Stomach (tissue), 4 donors: ENCODE measurements around the gene NEDD4L.

ENCODE experiments used
- EP300 ChIP-seq: sonication (generic); formaldehyde crosslinking; IDR thresholded peaks from one replicate; pipeline ENCODE4 v1.6.1; 2017; ENCODE audit warnings: antibody characterized with exemption
- POLR2A ChIP-seq, 4 donors: fragments of 450-650 bp; IDR thresholded peaks; one replicate each; pipeline ENCODE4 v1.6.1; 2016; ENCODE audit warnings: antibody characterized with exemption in 4 of 4, control low read depth in 2 of 4, mild to moderate bottlenecking in 1 of 4, moderate library complexity in 1 of 4
- TF ChIP-seq, protein P1 (sequence below), 7 experiments: fragments of 450-650 bp in 4 of 7; fragments of 200-600 bp in 3 of 7; sonication (generic) in 3 of 7; IDR thresholded peaks; one replicate each; pipeline ENCODE4 v1.5.1; 2016 to 2019; ENCODE audit warnings: antibody characterized with exemption in 7 of 7, control low read depth in 2 of 7, mild to moderate bottlenecking in 1 of 7

DNA sequence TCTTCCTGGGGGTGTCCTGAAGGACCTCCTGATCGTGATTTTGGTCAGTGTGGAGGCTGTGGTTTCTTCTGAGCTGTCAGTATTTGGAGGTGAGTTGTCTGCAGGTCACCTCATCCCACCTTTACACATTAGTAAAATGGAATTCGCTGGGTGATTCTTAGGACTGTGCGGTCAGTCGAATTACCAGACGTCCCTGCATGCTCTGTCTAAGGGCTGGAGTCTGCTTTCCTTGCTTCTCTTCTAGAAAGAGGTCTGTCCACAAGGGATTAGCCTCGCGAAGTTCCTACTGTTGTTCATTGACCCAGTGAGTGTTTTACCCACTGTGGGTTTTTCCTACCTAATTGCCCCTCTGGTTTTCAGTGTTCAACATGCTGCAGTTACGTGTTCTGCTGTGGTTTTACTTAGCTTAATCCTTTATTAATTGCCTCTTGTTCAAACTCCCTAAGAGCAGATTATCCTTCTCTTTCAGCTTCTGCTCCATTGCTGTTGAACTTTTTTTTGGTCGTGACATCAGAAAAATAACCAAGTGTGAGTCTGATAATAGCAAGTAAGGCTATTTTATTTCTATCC, 183.4 kb downstream of the NEDD4L start:
- TF ChIP-seq EP300 (no peak), POLR2A (IDR thresholded peaks at IDR 0.05) (no peak)
- TF ChIP-seq, protein P1, sequence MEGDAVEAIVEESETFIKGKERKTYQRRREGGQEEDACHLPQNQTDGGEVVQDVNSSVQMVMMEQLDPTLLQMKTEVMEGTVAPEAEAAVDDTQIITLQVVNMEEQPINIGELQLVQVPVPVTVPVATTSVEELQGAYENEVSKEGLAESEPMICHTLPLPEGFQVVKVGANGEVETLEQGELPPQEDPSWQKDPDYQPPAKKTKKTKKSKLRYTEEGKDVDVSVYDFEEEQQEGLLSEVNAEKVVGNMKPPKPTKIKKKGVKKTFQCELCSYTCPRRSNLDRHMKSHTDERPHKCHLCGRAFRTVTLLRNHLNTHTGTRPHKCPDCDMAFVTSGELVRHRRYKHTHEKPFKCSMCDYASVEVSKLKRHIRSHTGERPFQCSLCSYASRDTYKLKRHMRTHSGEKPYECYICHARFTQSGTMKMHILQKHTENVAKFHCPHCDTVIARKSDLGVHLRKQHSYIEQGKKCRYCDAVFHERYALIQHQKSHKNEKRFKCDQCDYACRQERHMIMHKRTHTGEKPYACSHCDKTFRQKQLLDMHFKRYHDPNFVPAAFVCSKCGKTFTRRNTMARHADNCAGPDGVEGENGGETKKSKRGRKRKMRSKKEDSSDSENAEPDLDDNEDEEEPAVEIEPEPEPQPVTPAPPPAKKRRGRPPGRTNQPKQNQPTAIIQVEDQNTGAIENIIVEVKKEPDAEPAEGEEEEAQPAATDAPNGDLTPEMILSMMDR (IDR thresholded peaks at IDR 0.05), result no peak
